HG03575 (cell line): ENCODE data around the gene RYK.
"Not testable (repeated sequence)": the region's sequence is repeated elsewhere in the genome, so short reads cannot be mapped to it uniquely, and the experiment has no call there.

ENCODE experiments used
- ATAC-seq: cut with Tn5 transposase; IDR thresholded peaks from one replicate; pipeline ENCODE4 v1.9.1; 2021; ENCODE audit not compliant: unreplicated experiment, insufficient number of reproducible peaks, low FRiP score; ENCODE audit errors: extremely low read depth

RYK gene

GRCh38 chr3:134250717-134251220 is at the start of gene RYK:
Gene RYK (minus strand): TSS chr3:134250859. CDS start chr3:134250654, 205 bp downstream.
- no peak for ATAC-seq

GRCh38 chr3:134299888-134300206 is 49.2 kb upstream of the RYK start:
- no peak for ATAC-seq

GRCh38 chr3:134299185-134299887 is 48.7 kb upstream of the RYK start:
- ATAC-seq: no peak

- no peak for ATAC-seq
Measured at GRCh38 chr3:134298249-134298648, 47.6 kb upstream of the RYK start.

GRCh38 chr3:134296616-134297015 is 46.0 kb upstream of the RYK start:
- ATAC-seq: no peak

GRCh38 chr3:134295930-134296329 is 45.3 kb upstream of the RYK start:
- ATAC-seq: no peak

- peak; percentile 99 for ATAC-seq
Measured at GRCh38 chr3:134294302-134295280, 43.9 kb upstream of the RYK start.

- no peak for ATAC-seq
Measured at GRCh38 chr3:134291319-134292254, 40.9 kb upstream of the RYK start.

- ATAC-seq: no peak
Measured at GRCh38 chr3:134287512-134287911, 36.9 kb upstream of the RYK start.

- no peak for ATAC-seq
Measured at GRCh38 chr3:134284438-134284837, 33.8 kb upstream of the RYK start.

GRCh38 chr3:134282659-134283047 is 32.0 kb upstream of the RYK start:
- no peak for ATAC-seq

GRCh38 chr3:134281912-134282658 is 31.4 kb upstream of the RYK start:
- ATAC-seq: no peak

GRCh38 chr3:134279466-134279865 is 28.8 kb upstream of the RYK start:
- ATAC-seq: no peak

GRCh38 chr3:134277066-134277660 is 26.5 kb upstream of the RYK start:
- no peak for ATAC-seq

- no peak for ATAC-seq
Measured at GRCh38 chr3:134276086-134276485, 25.4 kb upstream of the RYK start.

- ATAC-seq: not testable (repeated sequence)
Measured at GRCh38 chr3:134275110-134275509, 24.5 kb upstream of the RYK start.

- ATAC-seq: no peak
Measured at GRCh38 chr3:134274571-134274970, 23.9 kb upstream of the RYK start.

- ATAC-seq: no peak
Measured at GRCh38 chr3:134267996-134268395, 17.3 kb upstream of the RYK start.
